Activated CD4-positive, alpha-beta T cell treated with anti-CD3 and anti-CD28 coated beads, Interleukin-2, Interleukin-4, amounts not matched to agents 100 ng/mL and 50 ng/mL, durations not matched to agents 16 hours and 8 hours (primary cell): Measurements from ENCODE around the gene BARX1.
"Not testable (repeated sequence)": the region's sequence is repeated elsewhere in the genome, so short reads cannot be mapped to it uniquely, and the experiment has no call there.

Experiments
- DNase-seq: peaks from one replicate; pipeline ENCODE4 v3.0.0-alpha.2; 2020; ENCODE audit warnings: low spot score

The BARX1 gene, protein sequence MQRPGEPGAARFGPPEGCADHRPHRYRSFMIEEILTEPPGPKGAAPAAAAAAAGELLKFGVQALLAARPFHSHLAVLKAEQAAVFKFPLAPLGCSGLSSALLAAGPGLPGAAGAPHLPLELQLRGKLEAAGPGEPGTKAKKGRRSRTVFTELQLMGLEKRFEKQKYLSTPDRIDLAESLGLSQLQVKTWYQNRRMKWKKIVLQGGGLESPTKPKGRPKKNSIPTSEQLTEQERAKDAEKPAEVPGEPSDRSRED

DNA sequence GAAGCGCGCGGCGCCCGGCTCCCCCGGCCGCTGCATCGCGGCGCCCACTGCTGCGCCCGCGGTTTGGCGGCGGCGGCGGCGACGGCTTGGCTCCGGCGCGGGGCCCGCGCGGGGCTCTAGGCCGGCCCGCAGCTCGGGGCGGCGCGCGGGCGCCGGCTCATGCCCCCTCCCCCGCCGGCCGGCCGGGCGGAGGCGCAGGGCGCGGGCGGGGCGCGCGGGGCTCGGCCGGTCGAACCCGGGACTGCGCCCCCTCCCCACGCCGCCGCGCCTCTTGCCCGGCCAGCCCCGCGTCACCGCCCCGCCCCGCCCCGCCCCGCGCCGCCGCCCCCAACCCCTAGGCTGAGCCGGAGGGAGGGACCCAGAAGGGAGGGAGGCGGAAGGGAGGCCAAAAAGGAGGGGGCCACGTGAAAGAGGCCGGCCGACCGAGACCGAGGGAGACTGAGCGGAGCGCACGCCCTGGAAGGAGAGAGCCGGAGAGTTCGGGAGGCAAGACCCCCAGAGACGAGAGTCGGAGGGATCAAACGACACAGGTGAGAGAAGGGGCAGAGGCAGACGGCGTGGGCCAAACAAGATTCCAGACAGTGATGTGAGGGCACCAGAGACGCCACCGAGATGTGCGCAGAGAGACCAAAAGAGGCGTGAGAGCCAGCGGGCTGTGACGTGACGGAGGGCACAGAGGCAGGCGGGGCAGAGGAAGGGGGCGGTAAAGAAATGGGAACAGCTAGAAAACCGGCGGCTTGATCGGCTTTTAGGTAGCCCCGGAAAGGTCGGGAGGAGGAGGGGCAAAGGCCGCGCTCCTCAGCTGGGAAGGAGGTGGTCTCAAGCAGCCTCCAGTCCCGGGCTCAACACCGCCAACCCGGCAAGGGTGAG is at the start of gene BARX1:
TSS of gene BARX1 (minus strand) at position 245 of the 870 bp plus-strand sequence. CDS start at position 36, 209 bp downstream.
- DNase-seq: peak; percentile 12

- peak; percentile 33 for DNase-seq
Measured at GRCh38 chr9:94002316-94003140, 47.4 kb upstream of the BARX1 start.

GRCh38 chr9:93996863-93997262 is 41.7 kb upstream of the BARX1 start:
- no peak for DNase-seq

GRCh38 chr9:93996367-93996766 is 41.2 kb upstream of the BARX1 start:
- DNase-seq: no peak

DNA sequence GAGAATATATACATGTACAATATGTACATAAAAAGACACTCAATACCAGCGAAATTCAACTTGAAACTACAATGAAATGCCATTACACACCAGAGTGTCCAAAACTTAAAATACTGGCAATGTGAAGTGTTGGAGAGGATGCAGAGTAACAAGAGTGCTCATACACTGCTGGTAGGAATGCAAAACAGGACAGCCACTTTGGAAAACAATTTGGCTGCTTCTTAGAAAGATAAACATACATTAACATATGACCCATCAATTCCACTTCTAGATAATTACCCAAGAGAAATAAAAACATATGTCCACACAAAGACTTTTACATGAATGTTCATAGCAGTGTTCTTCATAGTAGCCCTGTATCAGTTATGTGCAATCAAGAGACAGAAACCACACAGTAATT is 39.4 kb upstream of the BARX1 start:
- DNase-seq: no peak

GRCh38 chr9:93994132-93994531 is 39.0 kb upstream of the BARX1 start:
- DNase-seq: no peak

GRCh38 chr9:93992830-93993229 is 37.7 kb upstream of the BARX1 start:
- no peak for DNase-seq

GRCh38 chr9:93990448-93990847 is 35.3 kb upstream of the BARX1 start:
- no peak for DNase-seq

GRCh38 chr9:93988056-93988455 is 32.9 kb upstream of the BARX1 start:
- no peak for DNase-seq

GRCh38 chr9:93984860-93985259 is 29.7 kb upstream of the BARX1 start:
- no peak for DNase-seq

GRCh38 chr9:93983875-93984274 is 28.7 kb upstream of the BARX1 start:
- no peak for DNase-seq

- DNase-seq: no peak
Measured at GRCh38 chr9:93979721-93980120, 24.6 kb upstream of the BARX1 start.

GRCh38 chr9:93978551-93978950 is 23.4 kb upstream of the BARX1 start:
- no peak for DNase-seq

- no peak for DNase-seq
Measured at GRCh38 chr9:93976973-93977372, 21.8 kb upstream of the BARX1 start.

DNA sequence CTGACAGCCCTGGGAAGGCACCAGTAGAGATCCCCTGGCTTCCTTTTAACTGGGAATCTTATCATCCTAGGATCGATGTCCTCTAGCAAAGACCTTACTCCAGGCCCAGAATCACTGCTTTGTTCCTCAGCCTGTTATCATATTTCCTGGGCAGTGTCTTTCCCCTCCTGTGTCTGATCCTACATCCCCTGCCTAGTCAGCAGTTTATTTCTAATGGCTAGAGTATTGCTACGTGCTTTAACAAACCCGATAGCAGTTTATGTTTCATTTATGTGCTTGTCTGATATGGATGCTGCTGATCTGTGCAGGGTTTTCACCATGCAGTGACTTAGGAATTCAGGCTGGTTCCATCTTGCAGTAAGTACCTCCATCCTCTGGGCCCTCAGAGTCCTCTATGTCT is 20.9 kb upstream of the BARX1 start:
- no peak for DNase-seq

DNA sequence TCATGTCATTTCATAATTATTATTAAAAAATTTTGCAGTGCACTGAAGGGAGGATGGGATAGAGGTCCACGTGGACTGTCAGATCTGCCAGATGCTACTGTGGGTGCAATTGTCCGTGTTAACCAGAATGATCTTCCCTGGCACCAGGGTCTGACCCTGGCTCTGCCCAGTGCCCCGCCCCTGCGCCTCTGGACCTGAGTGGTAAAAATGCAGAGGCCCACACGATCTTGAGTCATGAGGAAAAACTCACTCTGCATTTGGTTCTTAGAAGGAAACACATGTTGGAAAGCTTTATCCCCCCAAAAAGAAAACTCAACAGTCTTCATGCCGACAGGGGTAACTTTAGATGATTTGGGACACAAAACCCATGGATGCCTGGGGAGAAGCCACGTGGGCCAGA is 20.1 kb upstream of the BARX1 start:
- no peak for DNase-seq

DNA sequence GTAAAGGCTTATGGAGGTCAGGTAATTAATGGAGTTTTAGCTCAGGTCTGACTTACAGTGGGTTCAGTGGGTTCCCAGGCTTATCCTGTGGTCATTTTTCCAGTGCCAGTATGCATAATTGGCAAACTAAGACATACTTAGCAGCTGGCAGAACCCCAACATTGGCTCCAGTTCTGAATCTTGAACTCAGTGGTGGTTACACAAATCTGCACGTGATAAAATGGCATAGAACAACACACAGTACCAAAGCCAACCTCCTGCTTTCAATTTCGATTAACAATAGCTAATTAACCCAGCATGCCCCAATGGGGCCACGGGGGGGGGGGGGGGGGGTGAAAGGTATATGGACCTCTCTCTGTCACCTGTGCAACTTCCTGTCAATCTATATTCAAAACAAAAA is 19.0 kb upstream of the BARX1 start:
- DNase-seq: no peak

DNA sequence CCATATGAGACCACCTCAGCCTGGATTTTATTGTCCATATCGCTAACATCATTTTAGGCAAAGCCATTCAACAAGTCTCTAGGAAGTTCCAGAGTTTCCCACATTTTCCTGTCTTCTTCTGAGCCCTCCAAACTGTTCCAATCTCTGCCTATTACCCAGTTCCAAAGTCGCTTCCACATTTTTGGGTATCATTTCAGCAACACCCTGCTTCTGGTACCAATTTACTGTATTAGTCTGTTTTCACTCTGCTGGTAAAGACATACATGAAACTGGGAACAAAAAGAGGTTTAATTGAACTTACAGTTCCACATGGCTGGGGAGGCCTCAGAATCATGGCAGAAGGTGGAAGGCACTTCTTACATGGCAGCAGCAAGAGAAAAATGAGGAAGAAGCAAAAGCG is 17.5 kb upstream of the BARX1 start:
- not testable (repeated sequence) for DNase-seq

GRCh38 chr9:93969328-93969661 is 14.1 kb upstream of the BARX1 start:
- DNase-seq: no peak

- no peak for DNase-seq
Measured at GRCh38 chr9:93968451-93969327, 13.5 kb upstream of the BARX1 start.

- no peak for DNase-seq
Measured at GRCh38 chr9:93967020-93967803, 12.1 kb upstream of the BARX1 start.
